ENCODE results near the gene TSPAN18.
A peak's percentile ranks its signal among the peaks of the same experiment; 100 is the strongest.

TSPAN18 gene

DNA sequence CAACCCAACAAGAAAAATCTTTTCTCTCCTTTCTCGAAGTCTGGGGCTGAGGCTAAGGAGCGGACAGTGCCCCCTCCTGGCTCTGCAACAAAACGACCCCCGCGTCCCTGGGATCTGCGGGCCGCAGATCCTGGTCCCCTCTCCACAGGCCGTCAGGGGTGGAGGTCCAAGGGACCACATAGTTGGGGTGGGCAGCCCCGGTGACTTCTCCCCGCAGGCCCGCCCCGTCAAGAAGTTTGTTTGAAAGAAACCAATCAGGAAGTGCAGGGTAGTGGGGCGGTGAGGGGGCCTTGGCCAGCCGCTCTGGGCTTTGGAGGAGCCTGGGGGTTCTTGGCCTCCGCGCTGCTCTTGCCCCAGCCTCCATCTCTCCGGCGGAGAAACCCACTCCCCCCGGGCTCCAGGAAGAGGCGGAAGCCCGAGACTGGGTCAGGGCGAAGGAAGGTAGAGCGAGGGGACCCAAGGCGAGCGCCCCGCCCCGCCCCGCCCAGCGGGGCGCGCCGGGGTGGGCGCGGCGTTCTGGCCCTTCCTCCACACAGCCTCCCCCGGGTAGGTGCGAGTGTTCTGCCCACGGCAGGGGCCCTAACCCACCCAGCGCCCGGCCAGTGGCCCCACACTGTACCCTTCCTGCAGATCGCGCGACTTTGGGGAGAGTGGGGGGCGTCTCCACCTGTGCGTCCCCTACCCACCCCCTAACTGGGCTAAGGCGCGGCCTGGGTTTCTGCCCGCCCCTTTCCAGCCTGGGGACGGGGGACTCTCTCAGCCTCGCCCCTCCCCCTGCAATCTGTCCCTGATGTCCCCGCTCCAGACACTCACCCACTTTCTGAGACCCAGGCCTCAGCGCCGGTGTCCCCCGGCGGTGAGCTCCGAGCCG lies 222.6 kb downstream of the TSPAN18 start:
- DNase-seq (ENCODE audit: insufficient read length) (no peak), FAIRE-seq (peak; percentile 21)
- TF ChIP-seq TAF1 (IDR thresholded peaks at IDR 0.05; ENCODE audit: borderline replicate concordance, low read depth, low read length), result no peak
- no peak for TF ChIP-seq POLR2A (IDR thresholded peaks at IDR 0.05; ENCODE audit: low read depth, low read length)

DNA sequence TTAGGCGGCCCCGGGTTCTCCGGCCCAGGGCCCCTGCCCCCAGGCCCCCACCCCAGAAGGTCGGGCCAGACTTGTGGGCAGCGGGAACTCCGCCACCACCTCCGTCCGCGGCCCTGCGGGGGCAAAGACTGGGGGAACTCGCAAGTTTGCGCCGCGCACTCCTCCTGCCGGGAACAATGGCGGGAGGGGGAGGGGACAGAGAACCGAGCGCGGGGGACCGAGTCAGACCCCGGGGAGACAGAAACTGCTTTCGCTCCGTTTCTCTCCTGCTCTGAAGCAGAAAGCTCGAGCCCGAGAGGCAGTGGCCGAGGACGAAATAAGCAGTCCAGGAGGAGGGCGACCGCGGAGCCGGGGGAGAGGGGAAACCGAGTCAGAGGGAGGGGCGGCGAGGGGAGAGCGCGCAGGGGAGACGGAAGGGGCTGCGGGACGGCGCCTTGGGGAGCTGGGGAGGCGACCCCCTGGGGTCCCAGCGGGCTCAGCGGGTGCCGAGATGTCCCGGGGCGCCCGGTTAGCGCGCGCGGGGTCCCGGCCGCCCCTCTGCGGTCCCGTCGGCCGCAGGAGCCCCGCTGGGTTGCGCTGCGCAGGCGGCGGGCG lies 223.4 kb downstream of the TSPAN18 start:
- DNase-seq (ENCODE audit: insufficient read length), result no peak
- no peak for FAIRE-seq
- TF ChIP-seq TAF1 (IDR thresholded peaks at IDR 0.05; ENCODE audit: borderline replicate concordance, low read depth, low read length) (no peak), POLR2A (IDR thresholded peaks at IDR 0.05; ENCODE audit: low read depth, low read length) (no peak), POLR2AphosphoS5 (IDR thresholded peaks at IDR 0.05; ENCODE audit: low read depth, low read length) (no peak)

DNA sequence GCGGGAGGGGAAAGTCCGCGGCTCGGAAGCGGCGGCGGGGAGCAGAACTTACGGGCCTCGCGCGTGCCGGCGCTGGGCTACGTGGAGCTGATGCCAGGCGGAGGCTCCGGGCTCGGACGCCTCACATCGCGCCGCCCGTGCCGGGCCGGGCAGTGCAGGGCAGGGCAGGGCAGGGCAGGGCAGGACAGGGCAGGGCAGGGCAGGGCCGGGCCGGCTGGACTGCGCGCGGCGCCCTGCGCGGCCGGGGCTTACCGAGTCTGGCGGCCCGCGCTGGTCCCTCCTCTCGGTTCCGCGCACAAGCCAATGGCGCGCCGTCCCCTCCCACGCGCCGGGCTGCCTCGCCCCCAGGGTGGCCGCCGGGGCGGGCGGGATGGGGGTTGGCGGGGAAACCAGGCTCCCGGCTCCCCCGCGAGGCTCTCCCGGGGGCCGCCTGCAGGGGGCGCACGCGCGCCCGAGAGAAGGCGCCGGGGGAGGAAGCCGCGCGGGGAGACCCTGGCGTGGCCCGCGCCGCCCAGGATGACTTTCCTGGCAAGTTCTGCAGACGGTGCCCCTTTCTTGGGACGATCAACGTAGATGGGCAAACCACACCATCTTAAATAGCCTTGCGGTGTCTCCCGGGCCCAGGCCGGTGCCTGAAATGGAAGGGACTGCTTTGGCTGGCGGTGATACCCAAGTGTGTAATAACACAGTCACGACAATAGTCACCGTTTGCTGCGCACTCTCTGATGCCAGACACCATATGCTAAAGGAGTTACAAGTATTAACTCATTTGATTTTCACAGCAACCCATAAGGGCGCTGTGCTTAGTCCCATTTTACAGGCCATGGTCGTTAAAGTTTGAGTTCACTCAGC lies 224.1 kb downstream of the TSPAN18 start, which contains the start of gene TP53I11:
Gene TP53I11, minus strand, starts transcription at position 259 of the 852 bp plus-strand sequence. CDS start 12,548 bp downstream, outside the sequence.
- peak; percentile 42 for DNase-seq (ENCODE audit: insufficient read length)
- FAIRE-seq, result peak; percentile 46
- TF ChIP-seq POLR2AphosphoS5 (IDR thresholded peaks at IDR 0.05; ENCODE audit: low read depth, low read length), result no peak
- TF ChIP-seq TAF1 (IDR thresholded peaks at IDR 0.05; ENCODE audit: borderline replicate concordance, low read depth, low read length), result no peak
- no peak for TF ChIP-seq POLR2A (IDR thresholded peaks at IDR 0.05; ENCODE audit: low read depth, low read length)

DNA sequence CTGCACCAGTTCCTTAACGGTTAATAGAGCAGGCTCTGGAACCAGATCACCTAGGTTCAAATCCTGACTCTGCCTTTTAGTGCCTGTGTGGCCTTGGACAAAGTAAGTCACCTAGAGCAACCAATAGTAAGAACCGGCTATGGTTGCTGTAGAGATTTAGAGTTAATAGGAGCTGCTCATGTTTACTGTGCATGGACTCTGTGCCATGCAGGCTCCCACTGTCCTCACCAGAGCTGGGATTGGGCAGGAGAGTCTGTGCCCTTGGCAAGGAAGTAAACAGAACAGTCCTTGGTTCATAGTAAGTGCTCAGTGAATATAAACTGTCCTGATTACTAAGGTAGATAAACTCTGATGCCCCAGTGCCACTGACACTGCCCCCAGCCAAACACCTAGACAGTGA lies 225.3 kb downstream of the TSPAN18 start:
- FAIRE-seq (no peak), DNase-seq (ENCODE audit: insufficient read length) (no peak)

GRCh38 chr11:44952500-44953260 lies 225.9 kb downstream of the TSPAN18 start:
- no peak for FAIRE-seq
- DNase-seq (ENCODE audit: insufficient read length), result no peak

More for the DNA sequence above, 225.3 kb downstream of the TSPAN18 start:
- TF ChIP-seq POLR2A (IDR thresholded peaks at IDR 0.05; ENCODE audit: low read depth, low read length), result no peak
- TF ChIP-seq POLR2AphosphoS5 (IDR thresholded peaks at IDR 0.05; ENCODE audit: low read depth, low read length), result no peak
- TF ChIP-seq TAF1 (IDR thresholded peaks at IDR 0.05; ENCODE audit: borderline replicate concordance, low read depth, low read length), result no peak

GRCh38 chr11:44954051-44954906 lies 227.5 kb downstream of the TSPAN18 start:
- TF ChIP-seq POLR2AphosphoS5 (IDR thresholded peaks at IDR 0.05; ENCODE audit: low read depth, low read length) (no peak), POLR2A (IDR thresholded peaks at IDR 0.05; ENCODE audit: low read depth, low read length) (no peak), TAF1 (IDR thresholded peaks at IDR 0.05; ENCODE audit: borderline replicate concordance, low read depth, low read length) (no peak)
- FAIRE-seq (no peak), DNase-seq (ENCODE audit: insufficient read length) (no peak)

More at GRCh38 chr11:44952500-44953260, 225.9 kb downstream of the TSPAN18 start:
- no peak for TF ChIP-seq POLR2A (IDR thresholded peaks at IDR 0.05; ENCODE audit: low read depth, low read length)
- TF ChIP-seq POLR2AphosphoS5 (IDR thresholded peaks at IDR 0.05; ENCODE audit: low read depth, low read length), result no peak
- TF ChIP-seq TAF1 (IDR thresholded peaks at IDR 0.05; ENCODE audit: borderline replicate concordance, low read depth, low read length), result no peak

DNA sequence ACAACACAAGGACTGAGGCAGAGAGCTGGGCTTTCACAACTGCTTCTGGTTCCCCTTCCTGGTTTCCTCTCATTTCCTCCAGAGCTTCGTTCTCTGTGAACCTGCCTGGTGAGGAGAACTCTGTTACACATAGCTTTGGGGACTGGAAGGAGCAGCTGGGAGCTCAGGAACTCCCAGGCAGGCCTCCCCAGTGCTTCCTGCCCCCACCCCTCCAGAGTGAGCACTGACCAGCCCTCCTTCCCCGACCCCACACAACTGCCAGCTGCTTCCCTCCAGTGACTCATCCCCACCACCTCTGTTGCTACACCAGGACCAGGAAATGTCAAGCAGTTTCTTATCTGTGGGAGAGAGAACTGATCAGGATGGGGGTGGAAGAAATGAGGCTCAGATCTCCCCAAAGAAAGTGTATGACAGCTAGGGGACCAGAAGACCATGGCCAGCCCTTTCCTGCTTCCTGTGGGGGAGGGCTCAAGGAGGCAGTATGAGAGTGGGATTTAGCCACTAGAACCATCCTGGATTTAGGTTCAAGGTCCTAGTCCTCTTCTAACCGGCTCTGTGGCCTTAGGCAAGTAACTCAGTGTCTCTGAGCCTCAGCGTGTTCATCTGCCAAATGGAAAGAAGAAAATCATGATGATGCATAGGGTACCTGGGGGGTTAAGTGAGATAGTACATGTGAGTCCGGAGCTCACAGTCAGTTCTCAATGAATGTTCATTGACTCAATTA lies 228.4 kb downstream of the TSPAN18 start:
- TF ChIP-seq TAF1 (IDR thresholded peaks at IDR 0.05; ENCODE audit: borderline replicate concordance, low read depth, low read length), result no peak
- TF ChIP-seq POLR2A (IDR thresholded peaks at IDR 0.05; ENCODE audit: low read depth, low read length), result no peak
- no peak for TF ChIP-seq POLR2AphosphoS5 (IDR thresholded peaks at IDR 0.05; ENCODE audit: low read depth, low read length)
- FAIRE-seq, result no peak
- no peak for DNase-seq (ENCODE audit: insufficient read length)

DNA sequence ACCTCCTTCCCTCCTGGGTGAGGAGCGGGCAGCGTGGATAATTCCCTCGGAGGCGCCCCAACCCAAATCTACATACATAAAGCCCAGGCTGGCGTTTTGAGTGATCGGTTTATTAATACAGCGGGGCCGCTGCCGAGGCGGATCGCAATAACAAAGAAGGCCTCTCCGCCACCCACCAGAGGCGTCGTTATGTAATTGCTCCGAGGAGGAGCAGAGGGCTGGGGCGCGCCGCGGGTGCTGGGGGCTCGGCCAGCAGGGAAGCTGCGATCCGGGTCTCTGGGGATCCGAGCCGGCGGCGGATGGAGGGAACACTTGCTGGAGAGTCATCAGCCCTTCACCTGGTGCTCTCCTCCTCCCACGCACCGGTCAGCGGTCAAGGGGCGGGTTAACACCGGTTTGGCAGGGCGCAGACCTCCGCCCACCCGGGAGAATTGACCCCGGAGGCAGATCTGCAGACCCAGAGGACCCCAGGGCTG lies 230.3 kb downstream of the TSPAN18 start:
- TF ChIP-seq POLR2AphosphoS5 (IDR thresholded peaks at IDR 0.05; ENCODE audit: low read depth, low read length), result no peak
- TF ChIP-seq POLR2A (IDR thresholded peaks at IDR 0.05; ENCODE audit: low read depth, low read length), result no peak
- no peak for DNase-seq (ENCODE audit: insufficient read length)
- no peak for FAIRE-seq

DNA sequence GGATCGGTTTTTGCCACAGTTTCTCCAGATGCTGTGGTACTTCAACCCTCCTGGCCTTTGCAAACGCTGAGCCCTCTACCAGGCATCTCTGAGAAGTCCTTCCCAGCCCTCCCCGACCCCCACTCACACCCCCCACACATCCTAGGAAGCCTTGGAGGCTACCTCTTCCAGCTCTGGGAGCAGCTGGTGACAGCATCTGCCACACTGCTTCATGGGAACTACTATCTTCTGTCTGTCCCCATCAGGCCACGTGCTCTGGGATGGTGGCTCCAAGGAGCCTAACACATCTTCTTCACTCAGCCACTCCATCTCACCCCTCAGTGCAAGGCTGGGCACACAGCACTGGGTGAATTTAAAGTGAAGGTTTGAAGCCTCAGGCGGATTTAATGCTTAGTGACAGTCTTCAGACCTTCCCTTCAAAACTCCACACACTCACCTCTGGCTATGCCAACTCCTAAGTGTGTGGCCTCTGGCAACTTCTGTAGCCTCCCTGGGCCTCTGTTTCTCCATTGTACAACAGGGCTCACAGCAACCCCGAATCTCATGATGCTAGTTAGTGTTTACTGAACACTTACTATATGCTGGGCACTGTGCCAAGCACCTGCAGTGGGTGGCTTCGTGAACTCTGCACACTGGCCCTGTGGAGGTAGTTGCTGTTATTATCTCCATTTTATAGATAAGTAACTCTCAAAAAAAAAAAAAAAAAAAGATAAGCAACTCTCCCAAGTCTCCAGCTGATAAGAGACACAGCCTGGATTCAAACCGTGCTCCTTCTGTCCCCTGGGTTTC lies 231.2 kb downstream of the TSPAN18 start:
- FAIRE-seq (no peak), DNase-seq (ENCODE audit: insufficient read length) (no peak)
- TF ChIP-seq POLR2AphosphoS5 (IDR thresholded peaks at IDR 0.05; ENCODE audit: low read depth, low read length) (no peak), POLR2A (IDR thresholded peaks at IDR 0.05; ENCODE audit: low read depth, low read length) (no peak), TAF1 (IDR thresholded peaks at IDR 0.05; ENCODE audit: borderline replicate concordance, low read depth, low read length) (no peak)
